Activated naive CD4-positive, alpha-beta T cell treated with anti-CD3 and anti-CD28 coated beads, Interleukin-2, amount 50 U/mL, for 24 hours (primary cell): ENCODE measurements around the gene SLC25A19.
"Not testable (repeated sequence)": the region's sequence is repeated elsewhere in the genome, so short reads cannot be mapped to it uniquely, and the experiment has no call there.

Experiments used
- H3K27ac Mint-ChIP-seq: one replicate; pipeline ENCODE4 v1.8.0; 2021; ENCODE audit warnings: mild to moderate bottlenecking, mixed read lengths
- H3K27me3 Mint-ChIP-seq: one replicate; pipeline ENCODE4 v1.8.0; 2021; ENCODE audit warnings: mixed read lengths
- H3K36me3 Mint-ChIP-seq: one replicate; pipeline ENCODE4 v1.8.0; 2021; ENCODE audit warnings: mixed read lengths
- H3K4me1 Mint-ChIP-seq: one replicate; pipeline ENCODE4 v1.8.0; 2021; ENCODE audit warnings: mixed read lengths
- H3K4me3 Mint-ChIP-seq: one replicate; pipeline ENCODE4 v1.8.0; 2021; ENCODE audit warnings: mild to moderate bottlenecking, mixed read lengths
- H3K9me3 Mint-ChIP-seq: one replicate; pipeline ENCODE4 v1.8.0; 2021; ENCODE audit warnings: mixed read lengths

The SLC25A19 gene

GRCh38 chr17:75315541-75316243 lies 26.5 kb upstream of the SLC25A19 start:
- Mint-ChIP-seq H3K27me3 (no peaks in the 10 kb centered on the region), H3K27ac (peak overlapping the region; percentile 59), H3K4me1 (peaks cover 18% of the 10 kb centered on the region), H3K36me3 (peaks cover 4% of the 10 kb centered on the region), H3K4me3 (no peak overlapping the region), H3K9me3 (no peaks in the 10 kb centered on the region)

GRCh38 chr17:75313941-75314551 lies 24.8 kb upstream of the SLC25A19 start:
- H3K27ac Mint-ChIP-seq = peak overlapping the region; percentile 87
- H3K36me3 Mint-ChIP-seq = no peaks in the 10 kb centered on the region
- H3K4me3 Mint-ChIP-seq = no peak overlapping the region
- no peaks in the 10 kb centered on the region for H3K27me3 Mint-ChIP-seq
- peaks cover 18% of the 10 kb centered on the region for H3K4me1 Mint-ChIP-seq
- no peaks in the 10 kb centered on the region for H3K9me3 Mint-ChIP-seq

- Mint-ChIP-seq H3K4me1 (peaks cover 12% of the 10 kb centered on the region), H3K9me3 (no peaks in the 10 kb centered on the region), H3K36me3 (no peaks in the 10 kb centered on the region), H3K27me3 (no peaks in the 10 kb centered on the region), H3K27ac (no peak overlapping the region), H3K4me3 (no peak overlapping the region)
Observed at GRCh38 chr17:75308732-75309629, 19.7 kb upstream of the SLC25A19 start.

- Mint-ChIP-seq H3K4me1 (peaks cover 8% of the 10 kb centered on the region), H3K27ac (no peak overlapping the region), H3K27me3 (no peaks in the 10 kb centered on the region), H3K9me3 (no peaks in the 10 kb centered on the region), H3K36me3 (no peaks in the 10 kb centered on the region), H3K4me3 (no peak overlapping the region)
Observed at GRCh38 chr17:75307957-75308731, 18.9 kb upstream of the SLC25A19 start.

- H3K27me3 Mint-ChIP-seq = no peaks in the 10 kb centered on the region
- no peaks in the 10 kb centered on the region for H3K36me3 Mint-ChIP-seq
- peaks cover 5% of the 10 kb centered on the region for H3K4me1 Mint-ChIP-seq
- no peaks in the 10 kb centered on the region for H3K9me3 Mint-ChIP-seq
- no peak overlapping the region for H3K27ac Mint-ChIP-seq
- H3K4me3 Mint-ChIP-seq = no peak overlapping the region
Observed at GRCh38 chr17:75301502-75302206, 12.4 kb upstream of the SLC25A19 start.

- Mint-ChIP-seq H3K9me3 (no peaks in the 10 kb centered on the region), H3K36me3 (no peaks in the 10 kb centered on the region), H3K4me3 (no peak overlapping the region), H3K27ac (no peak overlapping the region), H3K4me1 (peaks cover 5% of the 10 kb centered on the region), H3K27me3 (no peaks in the 10 kb centered on the region)
Observed at GRCh38 chr17:75301049-75301448, 11.8 kb upstream of the SLC25A19 start.

- H3K4me3 Mint-ChIP-seq = no peak overlapping the region
- no peaks in the 10 kb centered on the region for H3K36me3 Mint-ChIP-seq
- H3K4me1 Mint-ChIP-seq = peaks cover 7% of the 10 kb centered on the region
- H3K9me3 Mint-ChIP-seq = no peaks in the 10 kb centered on the region
- H3K27me3 Mint-ChIP-seq = no peaks in the 10 kb centered on the region
- no peak overlapping the region for H3K27ac Mint-ChIP-seq
Observed at GRCh38 chr17:75300280-75300679, 11.0 kb upstream of the SLC25A19 start.

- Mint-ChIP-seq H3K27me3 (no peaks in the 10 kb centered on the region), H3K36me3 (no peaks in the 10 kb centered on the region), H3K9me3 (no peaks in the 10 kb centered on the region), H3K27ac (peak overlapping the region; percentile 1), H3K4me3 (peak overlapping the region; percentile 57), H3K4me1 (peaks cover 10% of the 10 kb centered on the region)
Observed at GRCh38 chr17:75295201-75296158, 6.2 kb upstream of the SLC25A19 start.

- H3K4me1 Mint-ChIP-seq = peaks cover 19% of the 10 kb centered on the region
- H3K27me3 Mint-ChIP-seq, H3K27ac Mint-ChIP-seq, H3K9me3 Mint-ChIP-seq, H3K4me3 Mint-ChIP-seq, H3K36me3 Mint-ChIP-seq: not testable (repeated sequence)
Observed at GRCh38 chr17:75292810-75293448, 3.7 kb upstream of the SLC25A19 start.

- Mint-ChIP-seq H3K9me3 (no peaks in the 10 kb centered on the region), H3K27me3 (no peaks in the 10 kb centered on the region), H3K4me3 (peak overlapping the region; percentile 100), H3K4me1 (peaks cover 11% of the 10 kb centered on the region), H3K27ac (peak overlapping the region; percentile 100), H3K36me3 (peaks cover 3% of the 10 kb centered on the region)
Observed at GRCh38 chr17:75289832-75290337, 652 bp upstream of the SLC25A19 start.

- no peaks in the 10 kb centered on the region for H3K27me3 Mint-ChIP-seq
- H3K36me3 Mint-ChIP-seq = peaks cover 3% of the 10 kb centered on the region
- H3K9me3 Mint-ChIP-seq = no peaks in the 10 kb centered on the region
- H3K4me3 Mint-ChIP-seq = peak overlapping the region; percentile 100
- H3K27ac Mint-ChIP-seq = peak overlapping the region; percentile 100
- peaks cover 11% of the 10 kb centered on the region for H3K4me1 Mint-ChIP-seq
Observed at GRCh38 chr17:75288770-75289114, 491 bp downstream of the SLC25A19 start.

- peaks cover 5% of the 10 kb centered on the region for H3K36me3 Mint-ChIP-seq
- H3K27ac Mint-ChIP-seq = peak overlapping the region; percentile 100
- H3K9me3 Mint-ChIP-seq = no peaks in the 10 kb centered on the region
- H3K4me1 Mint-ChIP-seq = peaks cover 11% of the 10 kb centered on the region
- H3K4me3 Mint-ChIP-seq = peak overlapping the region; percentile 100
- no peaks in the 10 kb centered on the region for H3K27me3 Mint-ChIP-seq
Observed at GRCh38 chr17:75288359-75288758, 874 bp downstream of the SLC25A19 start.

- H3K36me3 Mint-ChIP-seq = peaks cover 7% of the 10 kb centered on the region
- H3K27me3 Mint-ChIP-seq = no peaks in the 10 kb centered on the region
- H3K4me3 Mint-ChIP-seq = no peak overlapping the region
- H3K27ac Mint-ChIP-seq = peak overlapping the region; percentile 65
- H3K9me3 Mint-ChIP-seq = no peaks in the 10 kb centered on the region
- H3K4me1 Mint-ChIP-seq = peaks cover 11% of the 10 kb centered on the region
Observed at GRCh38 chr17:75287221-75287620, 2.0 kb downstream of the SLC25A19 start.
